ENCODE measurements around the gene TEX48.

The TEX48 gene

GRCh38 chr9:114616684-114617520 lies 65.1 kb downstream of the TEX48 start:
- no peak for DNase-seq
